ENCODE results near the gene IL36RN. TPM values are rescaled to one million over a fixed set of nuclear protein-coding genes. Genes with fewer than 3 reads are reported as not detected.

IL36RN gene
- total RNA-seq: not detected

- Mint-ChIP-seq H3K27me3 (peaks cover 4% of the 10 kb centered on the region), H3K27ac (no peak within 1 kb of the TSS), H3K9me3 (ENCODE audit: low read depth) (peaks cover 12% of the 10 kb centered on the region), H3K4me3 (no peak within 1 kb of the TSS), H3K4me1 (no peaks in the 10 kb centered on the region), H3K36me3 (peaks cover 7% of the 10 kb centered on the region)
- CTCF ChIA-PET: no interaction called here
- ATAC-seq (no peak), DNase-seq (no peak)
These were observed at the start of gene IL36RN for GRCh38 chr2:113058998-113059960. Gene IL36RN, plus strand, starts transcription at chr2:113059198. Its CDS starts 241 bp downstream, at chr2:113059439.

GRCh38 chr2:113009622-113010021, 49.4 kb upstream of the IL36RN start:
- Mint-ChIP-seq H3K4me1 (peaks cover 7% of the 10 kb centered on the region), H3K36me3 (no peaks in the 10 kb centered on the region), H3K27ac (no peak overlapping the region), H3K9me3 (ENCODE audit: low read depth) (peaks cover 3% of the 10 kb centered on the region), H3K27me3 (peaks cover 22% of the 10 kb centered on the region), H3K4me3 (no peak overlapping the region)
- DNase-seq: no peak
- CTCF ChIA-PET: no interaction called here
- no peak for ATAC-seq

DNA sequence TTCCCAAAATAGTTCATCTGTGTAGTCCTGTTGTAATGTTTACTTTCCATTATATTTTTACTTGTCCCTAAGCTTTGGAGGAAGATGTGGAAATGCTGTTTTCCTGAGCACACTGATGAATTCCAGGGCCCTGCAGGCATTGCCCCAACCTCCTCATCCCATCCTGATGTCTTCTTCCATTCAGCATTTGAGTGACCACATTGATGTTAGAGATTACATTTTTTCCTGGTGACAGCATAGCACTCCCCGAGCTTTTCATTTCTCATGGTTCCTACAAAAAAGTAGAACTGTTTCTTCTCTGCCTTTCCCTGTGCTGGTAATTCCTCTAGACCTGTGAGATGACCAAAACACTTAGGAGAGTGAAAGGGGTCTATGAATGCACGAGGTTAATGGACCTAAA, 48.9 kb upstream of the IL36RN start:
- CTCF ChIA-PET: no interaction called here
- H3K4me1 Mint-ChIP-seq: peaks cover 7% of the 10 kb centered on the region
- H3K9me3 Mint-ChIP-seq (ENCODE audit: low read depth): peaks cover 3% of the 10 kb centered on the region
- DNase-seq (no peak), ATAC-seq (no peak)
- no peaks in the 10 kb centered on the region for H3K36me3 Mint-ChIP-seq
- no peak overlapping the region for H3K27ac Mint-ChIP-seq
- H3K4me3 Mint-ChIP-seq: no peak overlapping the region
- H3K27me3 Mint-ChIP-seq: peaks cover 22% of the 10 kb centered on the region

DNA sequence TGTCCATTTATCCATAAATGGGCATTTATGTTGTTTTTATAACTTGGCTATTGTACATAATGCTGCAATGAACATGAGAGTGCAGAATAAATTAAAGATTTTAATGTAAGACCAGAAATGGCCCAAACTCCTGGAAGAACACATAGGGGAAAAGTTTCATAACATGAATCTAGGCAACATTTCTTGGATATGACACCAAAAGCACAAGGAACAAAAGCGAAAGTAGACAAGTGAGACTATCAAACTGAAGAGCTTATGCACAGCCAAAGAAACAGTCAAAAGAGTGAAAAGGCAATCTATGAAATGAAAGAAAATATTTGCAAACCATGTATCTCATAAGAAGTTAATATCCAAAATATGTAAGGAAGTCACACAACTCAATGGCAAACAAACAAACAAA, 47.9 kb upstream of the IL36RN start:
- ATAC-seq (no peak), DNase-seq (no peak)
- Mint-ChIP-seq H3K36me3 (no peaks in the 10 kb centered on the region), H3K4me1 (peaks cover 7% of the 10 kb centered on the region), H3K9me3 (ENCODE audit: low read depth) (peaks cover 3% of the 10 kb centered on the region), H3K27ac (no peak overlapping the region), H3K4me3 (no peak overlapping the region), H3K27me3 (peaks cover 22% of the 10 kb centered on the region)
- CTCF ChIA-PET: no interaction called here

DNA sequence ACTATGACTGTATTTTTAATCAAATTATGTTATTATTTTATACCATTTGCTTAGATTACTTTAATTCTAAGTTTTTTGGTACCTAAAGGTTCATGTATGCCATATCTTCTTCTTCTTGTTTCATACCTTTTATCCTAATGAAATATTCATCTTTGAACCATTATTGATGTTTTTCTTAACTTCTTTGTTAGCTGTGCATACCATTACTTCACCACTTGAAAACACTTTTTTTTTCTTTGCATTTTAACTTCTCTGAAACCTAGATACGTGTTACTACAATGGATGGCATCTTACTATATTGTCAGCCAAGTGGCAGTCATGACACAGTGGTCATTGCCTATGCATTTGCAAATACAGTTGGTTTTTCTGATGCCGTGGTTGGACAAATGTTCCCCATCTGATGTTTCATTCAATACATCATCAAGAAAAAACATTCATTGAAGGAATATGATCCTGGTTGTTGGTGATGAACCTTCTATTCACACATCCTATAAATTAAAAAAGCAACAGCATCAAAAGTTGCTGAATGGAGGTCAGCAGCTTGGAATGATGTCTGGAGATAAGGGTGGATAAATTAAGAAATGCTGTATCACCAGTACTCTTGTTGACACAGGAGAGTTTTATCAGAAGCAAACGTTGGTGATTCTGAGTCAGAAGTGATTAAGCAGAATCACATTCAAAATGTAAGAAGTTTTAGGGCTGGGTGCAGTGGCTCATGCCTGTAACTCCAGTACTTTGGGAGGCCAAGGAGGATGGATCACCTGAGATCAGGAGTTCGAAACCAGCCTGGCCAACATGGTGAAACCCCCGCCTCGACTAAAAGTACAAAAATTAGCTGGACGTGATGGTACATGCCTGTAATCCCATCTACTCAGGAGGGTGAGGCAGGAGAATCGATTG, 46.3 kb upstream of the IL36RN start:
- DNase-seq (no peak), ATAC-seq (no peak)
- no peak overlapping the region for H3K4me3 Mint-ChIP-seq
- H3K36me3 Mint-ChIP-seq: no peaks in the 10 kb centered on the region
- peaks cover 6% of the 10 kb centered on the region for H3K9me3 Mint-ChIP-seq (ENCODE audit: low read depth)
- H3K4me1 Mint-ChIP-seq: peaks cover 7% of the 10 kb centered on the region
- H3K27me3 Mint-ChIP-seq: peaks cover 37% of the 10 kb centered on the region
- CTCF ChIA-PET: no interaction called here
- H3K27ac Mint-ChIP-seq: no peak overlapping the region

GRCh38 chr2:113013336-113013661, 45.7 kb upstream of the IL36RN start:
- no peaks in the 10 kb centered on the region for H3K36me3 Mint-ChIP-seq
- peaks cover 7% of the 10 kb centered on the region for H3K4me1 Mint-ChIP-seq
- CTCF ChIA-PET: no interaction called here
- H3K27ac Mint-ChIP-seq: no peak overlapping the region
- no peak for DNase-seq
- H3K27me3 Mint-ChIP-seq: peaks cover 37% of the 10 kb centered on the region
- peaks cover 6% of the 10 kb centered on the region for H3K9me3 Mint-ChIP-seq (ENCODE audit: low read depth)
- no peak overlapping the region for H3K4me3 Mint-ChIP-seq
- ATAC-seq: no peak

GRCh38 chr2:113014067-113014466, 44.9 kb upstream of the IL36RN start:
- Mint-ChIP-seq H3K27ac (no peak overlapping the region), H3K4me1 (peaks cover 7% of the 10 kb centered on the region), H3K9me3 (ENCODE audit: low read depth) (peaks cover 6% of the 10 kb centered on the region), H3K27me3 (peaks cover 45% of the 10 kb centered on the region), H3K4me3 (no peak overlapping the region), H3K36me3 (peaks cover 1% of the 10 kb centered on the region)
- CTCF ChIA-PET: no interaction called here
- no peak for ATAC-seq
- DNase-seq: no peak

DNA sequence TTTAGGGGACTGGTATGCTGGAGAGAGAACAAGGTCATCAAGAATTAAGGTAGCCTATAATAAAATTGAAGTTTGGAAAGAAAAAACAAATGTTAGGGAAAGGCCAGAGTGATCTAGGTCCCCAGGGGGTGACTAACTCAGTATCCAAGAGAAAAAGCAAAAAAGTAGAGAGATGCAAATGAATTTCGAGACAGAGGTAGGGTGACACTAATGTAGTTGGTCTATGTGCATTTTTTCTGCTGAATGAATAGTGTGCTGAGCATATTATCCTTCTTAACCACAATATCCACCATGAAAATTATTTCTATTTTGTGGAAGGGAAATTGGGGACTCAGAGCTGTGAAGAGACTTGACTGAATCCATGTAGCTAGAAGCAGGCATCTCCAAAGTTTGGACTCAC, 44.0 kb upstream of the IL36RN start:
- CTCF ChIA-PET: no interaction called here
- peaks cover 49% of the 10 kb centered on the region for H3K27me3 Mint-ChIP-seq
- no peak for DNase-seq
- peaks cover 6% of the 10 kb centered on the region for H3K9me3 Mint-ChIP-seq (ENCODE audit: low read depth)
- no peak for ATAC-seq
- peaks cover 1% of the 10 kb centered on the region for H3K36me3 Mint-ChIP-seq
- no peak overlapping the region for H3K27ac Mint-ChIP-seq
- no peak overlapping the region for H3K4me3 Mint-ChIP-seq
- peaks cover 5% of the 10 kb centered on the region for H3K4me1 Mint-ChIP-seq

GRCh38 chr2:113015655-113016054, 43.3 kb upstream of the IL36RN start:
- ATAC-seq: no peak
- Mint-ChIP-seq H3K4me1 (peaks cover 3% of the 10 kb centered on the region), H3K9me3 (ENCODE audit: low read depth) (peaks cover 6% of the 10 kb centered on the region), H3K27me3 (peaks cover 46% of the 10 kb centered on the region), H3K4me3 (no peak overlapping the region), H3K36me3 (peaks cover 1% of the 10 kb centered on the region), H3K27ac (no peak overlapping the region)
- DNase-seq: no peak
- CTCF ChIA-PET: no interaction called here

- ATAC-seq: no peak
- Mint-ChIP-seq H3K36me3 (peaks cover 1% of the 10 kb centered on the region), H3K4me1 (no peaks in the 10 kb centered on the region), H3K27ac (no peak overlapping the region), H3K27me3 (peaks cover 48% of the 10 kb centered on the region), H3K9me3 (ENCODE audit: low read depth) (peaks cover 2% of the 10 kb centered on the region), H3K4me3 (no peak overlapping the region)
- DNase-seq: no peak
- CTCF ChIA-PET: no interaction called here
These were observed 40.5 kb upstream of the IL36RN start for GRCh38 chr2:113018509-113018908.

- DNase-seq (no peak), ATAC-seq (no peak)
- H3K27me3 Mint-ChIP-seq: peaks cover 66% of the 10 kb centered on the region
- CTCF ChIA-PET: no interaction called here
- H3K4me1 Mint-ChIP-seq: no peaks in the 10 kb centered on the region
- H3K27ac Mint-ChIP-seq: no peak overlapping the region
- peaks cover 1% of the 10 kb centered on the region for H3K36me3 Mint-ChIP-seq
- peaks cover 2% of the 10 kb centered on the region for H3K9me3 Mint-ChIP-seq (ENCODE audit: low read depth)
- H3K4me3 Mint-ChIP-seq: no peak overlapping the region
These were observed 37.7 kb upstream of the IL36RN start for GRCh38 chr2:113021312-113021711.

DNA sequence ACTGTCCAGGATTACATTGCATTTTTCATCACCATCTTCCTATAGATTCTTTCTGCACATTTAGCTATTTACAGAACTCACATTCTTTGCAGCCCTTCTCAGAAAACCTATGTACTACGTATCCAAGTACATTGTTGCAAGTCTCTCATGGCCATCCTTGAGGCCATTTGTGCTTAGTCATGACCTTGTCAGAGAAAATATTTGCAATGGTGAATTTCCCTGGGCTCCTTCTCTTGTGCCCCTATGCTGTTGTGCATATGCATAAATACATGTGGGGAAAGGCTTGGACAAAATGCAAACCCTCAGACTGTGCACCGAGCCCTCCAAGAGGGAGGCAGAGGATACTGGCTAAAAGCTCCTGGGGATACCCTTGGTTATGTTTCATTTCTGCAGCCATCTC, 34.2 kb upstream of the IL36RN start:
- no peak for ATAC-seq
- CTCF ChIA-PET: no interaction called here
- DNase-seq: no peak
- Mint-ChIP-seq H3K27me3 (peaks cover 64% of the 10 kb centered on the region), H3K9me3 (ENCODE audit: low read depth) (no peaks in the 10 kb centered on the region), H3K36me3 (no peaks in the 10 kb centered on the region), H3K4me1 (no peaks in the 10 kb centered on the region), H3K27ac (no peak overlapping the region), H3K4me3 (no peak overlapping the region)

DNA sequence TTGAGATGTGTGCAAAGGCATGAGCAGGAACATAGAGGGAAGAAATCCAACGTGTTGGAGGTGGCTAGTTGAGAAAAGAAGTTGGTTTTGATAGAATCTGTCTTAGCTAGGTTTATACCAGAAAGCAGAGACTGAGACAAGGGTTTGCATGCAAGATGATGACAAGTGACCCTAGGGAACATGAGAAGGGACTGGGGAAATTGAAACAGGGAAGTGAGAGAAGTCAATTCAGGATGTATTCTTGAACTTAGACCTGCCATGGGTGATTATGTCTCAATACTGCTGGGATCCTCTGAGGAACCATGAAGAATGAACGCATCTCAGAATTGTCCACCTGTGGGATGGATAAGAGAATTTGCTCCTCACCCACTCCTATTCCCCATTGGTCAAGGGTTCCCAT, 33.3 kb upstream of the IL36RN start:
- Mint-ChIP-seq H3K27me3 (peaks cover 70% of the 10 kb centered on the region), H3K9me3 (ENCODE audit: low read depth) (no peaks in the 10 kb centered on the region), H3K36me3 (no peaks in the 10 kb centered on the region), H3K4me3 (no peak overlapping the region), H3K4me1 (no peaks in the 10 kb centered on the region), H3K27ac (no peak overlapping the region)
- DNase-seq (no peak), ATAC-seq (no peak)
- CTCF ChIA-PET: no interaction called here

GRCh38 chr2:113027691-113028090, 31.3 kb upstream of the IL36RN start:
- Mint-ChIP-seq H3K27me3 (peaks cover 79% of the 10 kb centered on the region), H3K36me3 (no peaks in the 10 kb centered on the region), H3K9me3 (ENCODE audit: low read depth) (no peaks in the 10 kb centered on the region), H3K27ac (no peak overlapping the region), H3K4me1 (no peaks in the 10 kb centered on the region), H3K4me3 (no peak overlapping the region)
- DNase-seq (no peak), ATAC-seq (no peak)
- CTCF ChIA-PET: no interaction called here

Measured in activated CD8-positive, alpha-beta memory T cell treated with anti-CD3 and anti-CD28 coated beads, Interleukin-2, amount 10 ng/mL, durations not matched to agents 7 days and 5 days (primary cell).